CD14-positive monocyte (primary cell): ENCODE measurements around the gene TMEM86B. TPM values are rescaled to one million over a fixed set of nuclear protein-coding genes. Genes with fewer than 3 reads are reported as not detected.

Experiments
- DNase-seq, 3 donors: peaks; one replicate each; pipeline ENCODE4 v3.0.0-alpha.2; 2011 to 2022
- H2AFZ ChIP-seq: 2 replicates; pipeline ENCODE4 v1.6.0; 2012; ENCODE audit warnings: mild to moderate bottlenecking, low read depth, low read length, inconsistent platforms; ENCODE audit not compliant: insufficient read depth, poor library complexity, severe bottlenecking
- H3K27ac ChIP-seq, 2 donors: 1 replicate in 1 of 2; 2 replicates in 1 of 2; pipeline ENCODE4 v1.5.1; 2012 to 2013; ENCODE audit warnings: low read length in 2 of 2, control low read depth in 1 of 2, inconsistent platforms in 1 of 2, low read depth in 1 of 2, mild to moderate bottlenecking in 1 of 2
- H3K27me3 ChIP-seq, 2 donors: one replicate each; pipeline versions ENCODE4 v1.6.0 to v1.6.1; 2011 to 2013; ENCODE audit warnings: low read length in 2 of 2; ENCODE audit not compliant: control insufficient read depth in 2 of 2, insufficient read depth in 2 of 2
- H3K36me3 ChIP-seq, 2 donors: replicated peaks in 1 of 2; 1 replicate in 1 of 2; 2 replicates in 1 of 2; pipeline versions ENCODE4 v1.5.1 to v1.6.1; 2012 to 2013; ENCODE audit warnings: low read length in 2 of 2, control low read depth in 1 of 2, inconsistent platforms in 1 of 2, mild to moderate bottlenecking in 1 of 2; ENCODE audit not compliant: insufficient read depth in 2 of 2, control insufficient read depth in 1 of 2
- H3K4me1 ChIP-seq, 2 donors: 1 replicate in 1 of 2; 2 replicates in 1 of 2; pipeline versions ENCODE4 v1.5.1 to v1.6.1; 2012 to 2013; ENCODE audit warnings: low read length in 2 of 2, control low read depth in 1 of 2, inconsistent platforms in 1 of 2, mild to moderate bottlenecking in 1 of 2, moderate library complexity in 1 of 2; ENCODE audit not compliant: insufficient read depth in 2 of 2, control insufficient read depth in 1 of 2
- H3K4me2 ChIP-seq: replicated peaks from 2 replicates; pipeline ENCODE3; 2012; ENCODE audit warnings: low read length, moderate library complexity, mild to moderate bottlenecking; ENCODE audit not compliant: poor library complexity, severe bottlenecking; ENCODE audit errors: extremely low read depth
- H3K4me3 ChIP-seq, 3 experiments: fragments of 200-600 bp in 1 of 3; sonication (generic) in 1 of 3; replicated peaks in 1 of 3; 1 replicate in 2 of 3; 2 replicates in 1 of 3; pipeline ENCODE4 v1.5.1; 2011 to 2013; ENCODE audit warnings: low read length in 3 of 3, mild to moderate bottlenecking in 3 of 3, control low read depth in 2 of 3, low read depth in 2 of 3, inconsistent platforms in 1 of 3, moderate library complexity in 1 of 3
- H3K79me2 ChIP-seq: 2 replicates; pipeline ENCODE4 v1.6.0; 2012; ENCODE audit warnings: mild to moderate bottlenecking, control low read depth, inconsistent platforms, low read length, moderate library complexity; ENCODE audit not compliant: insufficient read depth
- H3K9ac ChIP-seq: 2 replicates; pipeline ENCODE4 v1.6.0; 2017; ENCODE audit warnings: low read length, mild to moderate bottlenecking; ENCODE audit not compliant: insufficient read depth, poor library complexity, severe bottlenecking
- H3K9me3 ChIP-seq, 2 donors: replicated peaks in 1 of 2; 1 replicate in 1 of 2; 2 replicates in 1 of 2; pipeline versions ENCODE4 v1.5.1 to v1.6.1; 2012 to 2013; ENCODE audit warnings: low read length in 2 of 2, control low read depth in 1 of 2; ENCODE audit not compliant: control insufficient read depth in 1 of 2, insufficient read depth in 1 of 2
- H4K20me1 ChIP-seq: 2 replicates; pipeline ENCODE4 v1.6.0; 2012; ENCODE audit warnings: mild to moderate bottlenecking, low read length, control low read depth, moderate library complexity; ENCODE audit not compliant: insufficient read depth
- H3K27ac Mint-ChIP-seq, 7 donors: one replicate each; pipeline ENCODE4 v1.8.0; 2020; ENCODE audit warnings: mild to moderate bottlenecking in 7 of 7, mixed read lengths in 7 of 7, moderate library complexity in 6 of 7, inconsistent platforms in 2 of 7
- H3K27me3 Mint-ChIP-seq, 3 donors: one replicate each; pipeline ENCODE4 v1.8.0; 2021 to 2022; ENCODE audit warnings: low read depth in 3 of 3, mild to moderate bottlenecking in 3 of 3, mixed read lengths in 3 of 3, moderate library complexity in 3 of 3, inconsistent platforms in 1 of 3
- H3K36me3 Mint-ChIP-seq, 2 donors: one replicate each; pipeline ENCODE4 v1.8.0; 2020; ENCODE audit warnings: mixed read lengths in 2 of 2, inconsistent platforms in 1 of 2, mild to moderate bottlenecking in 1 of 2
- H3K4me1 Mint-ChIP-seq: one replicate; pipeline ENCODE4 v1.8.0; 2020; ENCODE audit warnings: mild to moderate bottlenecking, mixed read lengths
- H3K4me3 Mint-ChIP-seq, 2 donors: one replicate each; pipeline ENCODE4 v1.8.0; 2020; ENCODE audit warnings: mild to moderate bottlenecking in 2 of 2, mixed read lengths in 2 of 2, moderate library complexity in 1 of 2
- H3K9me3 Mint-ChIP-seq, 7 donors: one replicate each; pipeline ENCODE4 v1.8.0; 2020 to 2022; ENCODE audit warnings: mixed read lengths in 7 of 7, mild to moderate bottlenecking in 6 of 7, moderate library complexity in 6 of 7, inconsistent platforms in 2 of 7
- CTCF ChIP-seq: fragments of 200-600 bp; IDR thresholded peaks from one replicate; pipeline ENCODE4 v1.8.0; 2022; ENCODE audit warnings: antibody characterized with exemption, mild to moderate bottlenecking
- WGBS: methylation state at CpG from one replicate; pipeline ENCODE4 v1.1.5; 2013; ENCODE audit warnings: missing lambda C conversion rate; ENCODE audit not compliant: insufficient coverage; 5-methylcytosine and 5-hydroxymethylcytosine counted together
- intact Hi-C, 2 donors: fragments of 100-400 bp; cut with micrococcal nuclease; formaldehyde crosslinking; loops; one replicate each; pipeline versions ENCODE4 v1.15.0 to v1.15.1; 2023
- polyA plus RNA-seq, 3 donors: library from polyadenylated mRNA; depleted of rRNA in 1 of 3; unstranded in 2 of 3; stranded (reverse) in 1 of 3; fragments of 300-500 nt in 2 of 3; fragments of >200 nt in 1 of 3; fragmentation: Illumina TruSeq in 2 of 3; gene quantifications; 1 replicate in 2 of 3; 2 replicates in 1 of 3; pipeline ENCODE4 v1.2.3, GENCODE V29; 2012 to 2021

The TMEM86B gene
- polyA plus RNA-seq, 3 donors = 0.16 to 10.7 (median 0.38) TPM

GRCh38 chr19:55241143-55241934 lies 12.8 kb upstream of the TMEM86B start:
- Mint-ChIP-seq H3K4me1 (no peaks in the 10 kb centered on the region), H3K27ac (no peak overlapping the region), H3K4me3 (no peak overlapping the region), H3K36me3 (peaks cover 81 to 96% of the 10 kb centered on the region in 2 donors), H3K27me3 (peaks cover 0 to 2% (median 2%) of the 10 kb centered on the region in 3 donors), H3K9me3 (peaks cover 0 to 3% (median 0%) of the 10 kb centered on the region in 7 donors)
- intact Hi-C loops = no loop called here
- H3K9ac ChIP-seq = no peak overlapping the region
- H2AFZ ChIP-seq = no peak overlapping the region
- peaks cover 46% of the 10 kb centered on the region for H3K79me2 ChIP-seq
- peaks cover 99% of the 10 kb centered on the region for H4K20me1 ChIP-seq
- H3K36me3 ChIP-seq = peaks cover 89 to 99% of the 10 kb centered on the region in 2 donors
- H3K4me1 ChIP-seq = no peaks in the 10 kb centered on the region
- H3K9me3 ChIP-seq = no peaks in the 10 kb centered on the region
- no peak overlapping the region for H3K4me2 ChIP-seq
- no peak for TF ChIP-seq CTCF
- no peak for DNase-seq
- H3K27me3 ChIP-seq = no peaks in the 10 kb centered on the region
- no peak overlapping the region for H3K4me3 ChIP-seq
- WGBS = 97% methylated on average over 35 of the region's 37 CpGs
- H3K27ac ChIP-seq = no peak overlapping the region

GRCh38 chr19:55240713-55241020 lies 12.1 kb upstream of the TMEM86B start:
- WGBS = 57% methylated on average over 1 of the region's 6 CpGs
- H3K27me3 ChIP-seq = no peaks in the 10 kb centered on the region

More at GRCh38 chr19:55240713-55241020, 12.1 kb upstream of the TMEM86B start:
- H3K4me1 Mint-ChIP-seq = no peaks in the 10 kb centered on the region
- H3K4me3 Mint-ChIP-seq = no peak overlapping the region
- Histone ChIP-seq H3K9me3 (no peaks in the 10 kb centered on the region), H3K36me3 (peaks cover 90 to 99% of the 10 kb centered on the region in 2 donors), H3K9ac (no peak overlapping the region), H2AFZ (no peak overlapping the region), H3K4me2 (no peak overlapping the region), H3K4me1 (no peaks in the 10 kb centered on the region), H3K79me2 (peaks cover 42% of the 10 kb centered on the region), H3K4me3 (no peak overlapping the region), H3K27ac (no peak overlapping the region), H4K20me1 (peaks cover 99% of the 10 kb centered on the region)
- peaks cover 0 to 4% (median 0%) of the 10 kb centered on the region in 3 donors for H3K27me3 Mint-ChIP-seq
- DNase-seq = no peak
- intact Hi-C loops = no loop called here
- TF ChIP-seq CTCF = no peak
- H3K9me3 Mint-ChIP-seq = peaks cover 0 to 3% (median 0%) of the 10 kb centered on the region in 7 donors
- H3K36me3 Mint-ChIP-seq = peaks cover 82 to 96% of the 10 kb centered on the region in 2 donors
- peak overlapping the region in 3 of 7 donors; percentile 33 to 66 (median 59) for H3K27ac Mint-ChIP-seq
